IMR-90 (cell line): ENCODE measurements around the gene OR1J4. TPM values are rescaled to one million over a fixed set of nuclear protein-coding genes. Genes with fewer than 3 reads are reported as not detected.

Source experiments
- ATAC-seq: fragments of 200-7000 bp; cut with Tn5 transposase; 2 replicates; pipeline ENCODE4 v1.9.1; 2020; ENCODE audit warnings: low read depth, mild to moderate bottlenecking, moderate library complexity
- BruUV-seq: library from RNA; stranded (reverse); fragments of 400-500 nt; replicated peaks from 2 replicates; lab custom pipeline; 2021; lab: Mats Ljungman, UMichigan
- CTCF ChIA-PET: fragments of 300-600 bp; formaldehyde crosslinking; extraction: SDS; loops from one replicate; lab custom pipeline; 2021; ENCODE audit warnings: antibody characterized with exemption; lab: Yijun Ruan, JAX
- POLR2A ChIA-PET: fragments of 300-600 bp; sonication (Branson Sonifier 250); formaldehyde crosslinking; loops from one replicate; lab custom pipeline; 2022; ENCODE audit warnings: antibody characterized with exemption; ENCODE audit not compliant: unreplicated experiment; lab: Charles Lee
- DNase-seq: peaks from one replicate; pipeline ENCODE4 v3.0.0; 2013
- H2AFZ ChIP-seq: replicated peaks from 2 replicates; pipeline ENCODE3; 2013; ENCODE audit warnings: low read length, mild to moderate bottlenecking; ENCODE audit not compliant: poor library complexity
- H2AK5ac ChIP-seq: 2 replicates; pipeline ENCODE4 v1.6.1; 2013; ENCODE audit warnings: low read depth, low read length, inconsistent platforms
- H2AK9ac ChIP-seq: replicated peaks from 2 replicates; pipeline ENCODE3; 2013; ENCODE audit warnings: mild to moderate bottlenecking, low read depth, low read length, moderate library complexity; ENCODE audit not compliant: poor library complexity
- H2BK120ac ChIP-seq: 2 replicates; pipeline ENCODE4 v1.6.1; 2013; ENCODE audit warnings: low read depth, low read length, inconsistent platforms
- H2BK15ac ChIP-seq: 3 replicates; pipeline ENCODE4 v1.6.1; 2013; ENCODE audit warnings: low read depth, low read length, inconsistent platforms
- H2BK20ac ChIP-seq: 2 replicates; pipeline ENCODE4 v1.6.1; 2013; ENCODE audit warnings: low read depth, mild to moderate bottlenecking, inconsistent platforms, low read length, moderate library complexity
- H2BK5ac ChIP-seq: 2 replicates; pipeline ENCODE4 v1.6.1; 2013; ENCODE audit warnings: mild to moderate bottlenecking, low read depth, low read length, inconsistent platforms; ENCODE audit not compliant: poor library complexity, severe bottlenecking
- H3K14ac ChIP-seq: replicated peaks from 2 replicates; pipeline ENCODE4 v1.6.1; 2013; ENCODE audit warnings: low read depth, low read length, inconsistent platforms
- H3K18ac ChIP-seq: 2 replicates; pipeline ENCODE4 v1.6.1; 2013; ENCODE audit warnings: low read depth, low read length, control low read depth
- H3K23ac ChIP-seq: 2 replicates; pipeline ENCODE4 v1.6.1; 2013; ENCODE audit warnings: low read depth, low read length, inconsistent platforms
- H3K27ac ChIP-seq: 2 replicates; pipeline ENCODE4 v1.5.1; 2013; ENCODE audit warnings: mild to moderate bottlenecking, control low read depth, low read length; ENCODE audit not compliant: insufficient read depth
- H3K27me3 ChIP-seq: 2 replicates; pipeline ENCODE4 v1.6.1; 2013; ENCODE audit warnings: low read length; ENCODE audit not compliant: control insufficient read depth, insufficient read depth
- H3K36me3 ChIP-seq: 2 replicates; pipeline ENCODE4 v1.6.1; 2013; ENCODE audit warnings: low read length, mixed read lengths; ENCODE audit not compliant: control insufficient read depth, insufficient read depth
- H3K4ac ChIP-seq: 2 replicates; pipeline ENCODE4 v1.6.1; 2013; ENCODE audit warnings: low read depth, low read length, inconsistent platforms
- H3K4me1 ChIP-seq: 2 replicates; pipeline ENCODE4 v1.6.1; 2013; ENCODE audit warnings: low read length, mixed read lengths; ENCODE audit not compliant: control insufficient read depth, insufficient read depth
- H3K4me2 ChIP-seq: 2 replicates; pipeline ENCODE4 v1.6.1; 2013; ENCODE audit warnings: low read depth, mild to moderate bottlenecking, control low read depth, low read length, moderate library complexity
- H3K4me3 ChIP-seq: 2 replicates; pipeline ENCODE4 v1.5.1; 2013; ENCODE audit warnings: low read depth, mild to moderate bottlenecking, control low read depth, low read length, moderate library complexity; ENCODE audit not compliant: insufficient read depth
- H3K56ac ChIP-seq: 2 replicates; pipeline ENCODE4 v1.6.1; 2013; ENCODE audit warnings: low read length, inconsistent platforms; ENCODE audit not compliant: insufficient read depth; ENCODE audit errors: extremely low read depth
- H3K79me1 ChIP-seq, 2 experiments: 2 replicates each; pipeline ENCODE4 v1.6.1; 2013; ENCODE audit warnings: low read length in 2 of 2, inconsistent platforms in 1 of 2, low read depth in 1 of 2
- H3K9ac ChIP-seq: 2 replicates; pipeline ENCODE4 v1.6.1; 2013; ENCODE audit warnings: low read depth, low read length, control low read depth
- H3K9me1 ChIP-seq: 2 replicates; pipeline ENCODE4 v1.6.1; 2013; ENCODE audit warnings: low read length, inconsistent platforms; ENCODE audit not compliant: insufficient read depth
- H3K9me3 ChIP-seq: 2 replicates; pipeline ENCODE4 v1.6.1; 2013; ENCODE audit warnings: low read length; ENCODE audit not compliant: control insufficient read depth, insufficient read depth
- H4K20me1 ChIP-seq: 2 replicates; pipeline ENCODE4 v1.6.1; 2013; ENCODE audit warnings: low read length, inconsistent platforms; ENCODE audit not compliant: insufficient read depth
- H4K5ac ChIP-seq: 2 replicates; pipeline ENCODE4 v1.6.1; 2013; ENCODE audit warnings: mild to moderate bottlenecking, low read depth, low read length, control low read depth
- H4K8ac ChIP-seq, 2 experiments: 2 replicates each; pipeline ENCODE4 v1.6.1; 2013; ENCODE audit warnings: low read depth in 2 of 2, low read length in 2 of 2, control low read depth in 1 of 2, inconsistent platforms in 1 of 2
- H4K91ac ChIP-seq: 2 replicates; pipeline ENCODE4 v1.6.1; 2013; ENCODE audit warnings: low read depth, low read length, inconsistent platforms; ENCODE audit not compliant: insufficient read depth
- CEBPB ChIP-seq: IDR thresholded peaks from 2 replicates; pipeline ENCODE4 v1.6.1; 2012; ENCODE audit warnings: low read depth, low read length, improper control_type of control experiment
- SMC3 ChIP-seq: fragments of 150-350 bp; IDR thresholded peaks from 2 replicates; pipeline ENCODE4 v1.6.1; 2016; ENCODE audit warnings: low read depth, mild to moderate bottlenecking, antibody characterized with exemption, low read length, moderate library complexity
- WGBS, 2 experiments: methylation state at CpG; one replicate each; pipeline versions ENCODE4 v1.1.5 to v1.1.7; 2013; ENCODE audit warnings: missing lambda C conversion rate in 2 of 2; ENCODE audit not compliant: insufficient read length in 1 of 2; ENCODE audit errors: extremely low coverage in 2 of 2; 5-methylcytosine and 5-hydroxymethylcytosine counted together
- dilution Hi-C: fragments of 300-500 bp; cut with HindIII; formaldehyde crosslinking; loops from one replicate; pipeline ENCODE4 v1.14.3; 2018; ENCODE audit warnings: low sequenced_read_pairs; ENCODE audit not compliant: unreplicated experiment
- in situ Hi-C: fragments of 300-500 bp; cut with MboI; formaldehyde crosslinking; loops from 3 replicates; pipeline ENCODE4 v1.14.3; 2019; ENCODE audit warnings: low sequenced_read_pairs, inconsistent platforms, mixed read lengths
- intact Hi-C: fragments of 100-400 bp; cut with micrococcal nuclease; formaldehyde crosslinking; loops from 2 replicates; pipeline ENCODE4 v1.10.0; 2022
- polyA plus RNA-seq, 3 experiments: library from polyadenylated mRNA; depleted of rRNA; stranded (reverse); fragments of >200 nt; gene quantifications; 2 replicates each; pipeline ENCODE4 v1.2.3, GENCODE V29; 2012; ENCODE audit warnings: low replicate concordance in 1 of 3
- total RNA-seq: library from RNA; depleted of rRNA; stranded (reverse); fragments of >200 nt; gene quantifications from 2 replicates; pipeline ENCODE4 v1.2.3, GENCODE V29; 2012

The OR1J4 gene
- total and polyA plus RNA-seq, 2 of the 4 experiments (the other 2 are of a cell fraction): not detected

DNA sequence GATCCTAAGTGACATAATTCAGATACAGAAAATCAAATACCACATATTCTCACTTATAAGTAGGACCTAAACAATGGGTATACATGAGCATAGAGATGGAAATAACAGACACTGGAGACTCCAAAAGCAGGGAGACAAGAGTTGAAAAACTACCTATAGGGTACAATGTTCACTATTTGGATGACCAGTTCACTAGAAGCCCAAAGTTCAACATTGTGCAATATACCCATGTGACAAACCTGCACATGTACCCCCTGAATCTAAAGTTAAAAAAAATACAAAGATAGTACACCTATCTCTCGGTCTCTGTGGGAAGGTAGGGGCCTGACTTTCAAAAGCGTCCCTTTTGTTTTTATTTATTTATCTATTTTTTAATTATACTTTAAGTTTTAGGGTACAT is 19.8 kb downstream of the OR1J4 start:
- dilution Hi-C loops: no loop called here
- CTCF ChIA-PET: no interaction called here
- H3K14ac ChIP-seq: no peak overlapping the region
- in situ Hi-C loops: no loop called here
- TF ChIP-seq SMC3 (no peak), CEBPB (peak; percentile 33; the same call in 1 of the 2 replicates)
- no peak overlapping the region for H3K27ac ChIP-seq
- H2AFZ ChIP-seq: no peak overlapping the region
- no peak overlapping the region for H3K4ac ChIP-seq
- intact Hi-C loops: no loop called here
- ATAC-seq (no peak), DNase-seq (no peak)
- H3K4me2 ChIP-seq: no peak overlapping the region
- H3K23ac ChIP-seq: no peak overlapping the region
- H4K8ac ChIP-seq: no peak overlapping the region
- POLR2A ChIA-PET: no interaction called here
- no peak overlapping the region for H4K91ac ChIP-seq
- H3K27me3 ChIP-seq: no peaks in the 10 kb centered on the region
- no peaks in the 10 kb centered on the region for H3K9me1 ChIP-seq
- H4K5ac ChIP-seq: no peak overlapping the region
- no peaks in the 10 kb centered on the region for H3K79me1 ChIP-seq
- no peak overlapping the region for H2AK9ac ChIP-seq
- H3K9ac ChIP-seq: no peak overlapping the region
- H3K18ac ChIP-seq: no peak overlapping the region
- H2BK15ac ChIP-seq: no peak overlapping the region
- BruUV-seq: no TSS peak
- H3K36me3 ChIP-seq: no peaks in the 10 kb centered on the region
- no peak overlapping the region for H3K56ac ChIP-seq
- H3K9me3 ChIP-seq: no peaks in the 10 kb centered on the region
- H3K4me1 ChIP-seq: no peaks in the 10 kb centered on the region
- no peak overlapping the region for H2BK20ac ChIP-seq
- H2BK5ac ChIP-seq: no peak overlapping the region
- no peak overlapping the region for H2AK5ac ChIP-seq
- WGBS, 2 experiments: no CpG with 5 or more reads among the region's 2 CpGs
- H2BK120ac ChIP-seq: no peak overlapping the region
- H3K4me3 ChIP-seq: no peak overlapping the region
- no peaks in the 10 kb centered on the region for H4K20me1 ChIP-seq
